Panc1 (cell line): ENCODE data around the gene DMRT3. TPM values are rescaled to one million over a fixed set of nuclear protein-coding genes. Genes with fewer than 3 reads are reported as not detected.

Experiments
- ATAC-seq: fragments of 200-7000 bp; cut with Tn5 transposase; 2 replicates; pipeline ENCODE4 v1.9.1; 2020; ENCODE audit warnings: mild to moderate bottlenecking, moderate library complexity
- BruUV-seq: library from RNA; stranded (reverse); fragments of 400-500 nt; replicated peaks from 2 replicates; lab custom pipeline; 2021; lab: Mats Ljungman, UMichigan
- CTCF ChIA-PET: fragments of 300-600 bp; sonication (Branson Sonifier 250); formaldehyde crosslinking; loops from one replicate; lab custom pipeline; 2022; ENCODE audit warnings: antibody characterized with exemption; lab: Charles Lee
- POLR2A ChIA-PET: fragments of 300-600 bp; sonication (Branson Sonifier 250); formaldehyde crosslinking; loops from one replicate; lab custom pipeline; 2022; ENCODE audit warnings: antibody characterized with exemption; lab: Charles Lee
- DNase-seq: peaks from one replicate; pipeline ENCODE4 v3.0.0-alpha.2; 2010; ENCODE audit warnings: low read depth, low spot score
- H3K27ac ChIP-seq: 2 replicates; pipeline ENCODE4 v1.5.1; 2011; ENCODE audit warnings: mild to moderate bottlenecking, low read length, inconsistent platforms
- H3K27me3 ChIP-seq: fragments of 200-500 bp; sonication (Bioruptor generic); 2 replicates; pipeline ENCODE4 v1.6.0; 2014; ENCODE audit warnings: low read length, inconsistent platforms; ENCODE audit not compliant: control insufficient read depth, insufficient read depth
- H3K36me3 ChIP-seq: fragments of 200-500 bp; sonication (Bioruptor generic); 2 replicates; pipeline ENCODE4 v1.5.1; 2014; ENCODE audit warnings: inconsistent platforms, mild to moderate bottlenecking, low read length, moderate library complexity; ENCODE audit not compliant: control insufficient read depth, insufficient read depth
- H3K4me1 ChIP-seq: 2 replicates; pipeline ENCODE4 v1.5.1; 2011; ENCODE audit warnings: inconsistent platforms, mild to moderate bottlenecking, low read length, moderate library complexity; ENCODE audit not compliant: control insufficient read depth, insufficient read depth
- H3K4me3 ChIP-seq, 2 experiments: 2 replicates each; pipeline ENCODE4 v1.5.1; 2011 to 2012; ENCODE audit warnings: low read depth in 2 of 2, low read length in 2 of 2, mild to moderate bottlenecking in 2 of 2, inconsistent platforms in 1 of 2, moderate library complexity in 1 of 2
- H3K9me3 ChIP-seq: fragments of 200-500 bp; sonication (Bioruptor generic); 2 replicates; pipeline ENCODE4 v1.5.1; 2014; ENCODE audit warnings: low read depth, mild to moderate bottlenecking, inconsistent platforms, low read length, moderate library complexity; ENCODE audit not compliant: control insufficient read depth, insufficient read depth
- CTCF ChIP-seq: fragments of 450-650 bp; IDR thresholded peaks from 2 replicates; pipeline ENCODE4 v1.5.1; 2017; ENCODE audit warnings: mild to moderate bottlenecking
- POLR2AphosphoS5 ChIP-seq: IDR thresholded peaks from 2 replicates; pipeline ENCODE4 v1.6.1; 2012; ENCODE audit warnings: mild to moderate bottlenecking, low read depth, low read length, moderate library complexity
- REST ChIP-seq, 2 experiments: IDR thresholded peaks; 2 replicates each; pipeline ENCODE4 v1.6.1; 2011 to 2012; ENCODE audit warnings: low read depth in 2 of 2, control low read depth in 1 of 2, low read length in 1 of 2, mild to moderate bottlenecking in 1 of 2, moderate library complexity in 1 of 2; ENCODE audit not compliant: insufficient read depth in 1 of 2
- SIN3A ChIP-seq: IDR thresholded peaks from 2 replicates; pipeline ENCODE4 v1.6.1; 2012; ENCODE audit warnings: low read depth, mild to moderate bottlenecking, low read length, moderate library complexity, borderline replicate concordance; ENCODE audit not compliant: insufficient read depth
- TCF7L2 ChIP-seq: IDR thresholded peaks from 2 replicates; pipeline ENCODE4 v1.6.1; 2011; ENCODE audit warnings: mild to moderate bottlenecking, low read depth, low read length, inconsistent platforms
- in situ Hi-C: cut with HindIII; loops from 2 replicates; pipeline ENCODE4 v1.10.0; 2016; ENCODE audit warnings: low sequenced_read_pairs, low pct_unique_long_range_greater_than_20kb
- intact Hi-C: fragments of 100-400 bp; cut with micrococcal nuclease; formaldehyde crosslinking; loops from one replicate; pipeline ENCODE4 v1.10.0; 2022; ENCODE audit not compliant: unreplicated experiment
- total RNA-seq: library from RNA; stranded (reverse); gene quantifications from one replicate; pipeline ENCODE4 v1.2.1, GENCODE V29; 2021; ENCODE audit not compliant: unreplicated experiment

Gene DMRT3
- total RNA-seq, 1 experiment from 2014 or later, result not detected

GRCh38 chr9:1025131-1025530 lies 48.7 kb downstream of the DMRT3 start:
- Histone ChIP-seq H3K36me3 (no peaks in the 10 kb centered on the region), H3K27ac (no peak overlapping the region), H3K27me3 (no peaks in the 10 kb centered on the region), H3K4me1 (no peaks in the 10 kb centered on the region), H3K9me3 (no peaks in the 10 kb centered on the region), H3K4me3 (no peak overlapping the region)
- DNase-seq (no peak), ATAC-seq (no peak)
- in situ Hi-C loops (no loop called here), intact Hi-C loops (no loop called here)
- TF ChIP-seq CTCF (no peak), TCF7L2 (no peak), REST (IDR thresholded peaks at IDR 0.05; ENCODE audit: insufficient read depth in 1 of 2, low read depth in 2 of 2, low read length in 1 of 2) (no peak), SIN3A (no peak), POLR2AphosphoS5 (no peak)
- POLR2A ChIA-PET, result no interaction called here
- CTCF ChIA-PET, result no interaction called here
- no TSS peak for BruUV-seq

- no TSS peak for BruUV-seq
- POLR2A ChIA-PET, result no interaction called here
- DNase-seq (no peak), ATAC-seq (no peak)
- no peak overlapping the region for H3K27ac ChIP-seq
- intact Hi-C loops (no loop called here), in situ Hi-C loops (no loop called here)
- TF ChIP-seq POLR2AphosphoS5 (no peak), CTCF (no peak), TCF7L2 (no peak), SIN3A (no peak), REST (IDR thresholded peaks at IDR 0.05; ENCODE audit: insufficient read depth in 1 of 2, low read depth in 2 of 2, low read length in 1 of 2) (no peak)
- no peaks in the 10 kb centered on the region for H3K36me3 ChIP-seq
- CTCF ChIA-PET, result no interaction called here
- H3K27me3 ChIP-seq, result no peaks in the 10 kb centered on the region
- H3K4me3 ChIP-seq, result no peak overlapping the region
- no peaks in the 10 kb centered on the region for H3K9me3 ChIP-seq
- H3K4me1 ChIP-seq, result no peaks in the 10 kb centered on the region
Measured at GRCh38 chr9:1026219-1026618, 49.8 kb downstream of the DMRT3 start.
